GM10266 (cell line): ENCODE results near the gene TUBG1.
"Not testable (repeated sequence)": the region's sequence is repeated elsewhere in the genome, so short reads cannot be mapped to it uniquely, and the experiment has no call there.

Source experiments
- DNase-seq: peaks from one replicate; pipeline ENCODE4 v3.0.0; 2012; ENCODE audit errors: extremely low spot score
- TF ChIP-seq, protein P1 (sequence below): IDR thresholded peaks from 2 replicates; pipeline ENCODE4 v1.5.1; 2012; ENCODE audit warnings: mild to moderate bottlenecking, low read depth; ENCODE audit not compliant: control insufficient read depth, insufficient read depth; ENCODE audit errors: missing control alignments

TUBG1 gene

DNA sequence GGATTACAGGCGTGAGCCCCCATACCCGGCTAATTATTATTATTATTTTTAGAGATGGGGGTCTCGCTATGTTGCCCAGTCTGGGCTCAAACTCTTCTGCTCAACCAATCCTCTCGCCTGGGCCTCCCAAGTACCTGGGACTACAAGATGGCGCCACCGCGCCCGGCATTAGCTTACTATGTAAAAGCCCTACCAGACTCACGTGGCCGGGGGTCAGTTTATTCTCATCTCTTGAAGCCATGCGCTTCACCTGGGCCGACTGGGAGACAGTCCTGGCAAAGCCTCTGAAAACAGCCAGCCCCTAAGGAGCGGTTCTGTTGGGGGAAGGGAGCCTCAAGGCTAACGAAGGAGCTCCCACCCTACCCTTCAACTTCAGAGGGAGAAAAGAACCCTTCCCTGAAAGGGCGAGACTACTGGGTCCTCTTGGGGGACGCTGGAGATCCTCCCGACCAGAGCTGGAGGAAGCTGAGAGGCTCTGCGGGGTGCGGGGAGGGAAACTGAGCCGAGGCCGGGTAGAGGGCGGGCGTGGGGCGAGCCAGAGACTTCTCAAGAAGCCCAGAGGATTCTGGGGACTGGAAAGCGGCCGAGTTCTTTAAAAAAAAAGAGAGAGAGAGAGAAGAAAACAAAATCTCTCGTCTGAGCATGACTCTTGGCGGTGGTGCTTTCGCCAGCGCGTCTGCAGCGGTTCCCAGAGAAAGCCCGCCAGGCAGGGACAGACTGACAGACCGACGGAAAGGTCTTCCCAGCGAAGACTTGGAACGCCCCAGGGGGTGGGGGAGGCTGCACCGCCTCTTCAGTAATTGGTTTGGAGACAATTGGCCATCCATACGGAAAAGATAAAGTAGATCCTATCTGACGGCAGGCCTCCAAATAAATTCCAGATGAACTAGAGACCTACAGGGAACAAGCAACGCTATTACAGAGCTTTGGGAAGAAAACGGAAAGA lies 44.0 kb downstream of the TUBG1 start:
- TF ChIP-seq, protein P1, sequence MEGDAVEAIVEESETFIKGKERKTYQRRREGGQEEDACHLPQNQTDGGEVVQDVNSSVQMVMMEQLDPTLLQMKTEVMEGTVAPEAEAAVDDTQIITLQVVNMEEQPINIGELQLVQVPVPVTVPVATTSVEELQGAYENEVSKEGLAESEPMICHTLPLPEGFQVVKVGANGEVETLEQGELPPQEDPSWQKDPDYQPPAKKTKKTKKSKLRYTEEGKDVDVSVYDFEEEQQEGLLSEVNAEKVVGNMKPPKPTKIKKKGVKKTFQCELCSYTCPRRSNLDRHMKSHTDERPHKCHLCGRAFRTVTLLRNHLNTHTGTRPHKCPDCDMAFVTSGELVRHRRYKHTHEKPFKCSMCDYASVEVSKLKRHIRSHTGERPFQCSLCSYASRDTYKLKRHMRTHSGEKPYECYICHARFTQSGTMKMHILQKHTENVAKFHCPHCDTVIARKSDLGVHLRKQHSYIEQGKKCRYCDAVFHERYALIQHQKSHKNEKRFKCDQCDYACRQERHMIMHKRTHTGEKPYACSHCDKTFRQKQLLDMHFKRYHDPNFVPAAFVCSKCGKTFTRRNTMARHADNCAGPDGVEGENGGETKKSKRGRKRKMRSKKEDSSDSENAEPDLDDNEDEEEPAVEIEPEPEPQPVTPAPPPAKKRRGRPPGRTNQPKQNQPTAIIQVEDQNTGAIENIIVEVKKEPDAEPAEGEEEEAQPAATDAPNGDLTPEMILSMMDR, result no peak
- no peak for DNase-seq

DNA sequence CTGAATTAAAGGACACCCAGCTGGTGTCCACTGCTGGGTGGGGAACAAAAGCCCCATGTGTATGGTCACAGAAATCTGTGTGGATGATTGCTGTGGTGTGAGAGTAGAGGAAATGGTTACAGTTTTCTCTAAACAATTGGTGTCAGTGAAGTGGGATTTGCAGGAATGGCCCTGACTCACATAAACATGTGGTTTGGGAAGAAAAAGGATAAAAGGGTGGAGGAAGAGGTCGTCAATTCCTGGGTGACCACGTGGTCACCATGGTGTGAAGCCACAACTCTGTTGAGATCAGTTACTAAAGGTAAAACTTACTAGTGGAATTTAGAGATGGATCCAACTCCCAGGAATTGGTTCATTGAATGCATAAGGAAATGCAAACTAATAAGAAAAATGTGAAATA lies 46.0 kb downstream of the TUBG1 start:
- TF ChIP-seq, protein P1, result no peak
- no peak for DNase-seq

DNA sequence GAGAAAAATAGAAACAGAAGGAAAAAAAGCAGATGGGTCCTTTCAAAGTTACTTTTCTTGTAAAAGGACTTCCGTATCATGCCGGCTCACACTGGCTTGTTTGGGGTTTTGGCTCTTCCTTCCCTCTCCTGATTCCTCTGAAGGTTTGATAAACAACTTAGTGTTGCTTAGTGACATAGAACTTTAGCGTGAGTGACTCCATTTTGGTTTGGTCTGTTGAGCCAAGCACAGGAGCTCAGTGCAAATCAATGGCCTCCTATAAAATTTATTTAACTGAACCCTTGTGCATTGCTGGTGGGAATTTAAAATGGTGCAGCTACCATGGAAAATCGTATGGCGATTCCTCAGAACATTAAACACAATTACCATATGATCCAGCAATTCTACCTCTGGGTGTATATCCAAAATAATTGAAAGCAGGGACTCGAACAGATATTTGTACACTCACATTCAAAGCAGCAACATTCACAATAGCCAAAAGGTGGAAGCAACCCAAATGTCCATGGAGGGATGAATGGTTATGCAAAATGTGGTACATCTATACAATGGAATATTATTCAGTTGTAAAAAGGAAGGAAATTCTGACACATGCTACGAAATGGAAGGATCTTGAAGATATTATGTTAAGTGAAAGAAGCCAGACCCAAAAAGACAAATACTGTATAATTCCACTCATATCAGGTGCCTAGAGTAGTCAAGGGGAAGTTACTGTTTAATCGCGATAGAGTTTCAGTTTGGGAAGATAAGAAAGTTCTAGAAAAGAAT lies 48.5 kb downstream of the TUBG1 start:
- no peak for DNase-seq
- TF ChIP-seq, protein P1, result no peak

GRCh38 chr17:42659079-42659931 lies 49.8 kb downstream of the TUBG1 start, which contains the start of gene TUBG2:
TUBG2 (plus strand) TSS chr17:42659284; CDS start chr17:42659504, 220 bp downstream.
- TF ChIP-seq, protein P1, result no peak
- peak; percentile 90 for DNase-seq

- DNase-seq, result not testable (repeated sequence)
Observed at GRCh38 chr17:42659932-42660274, 50.4 kb downstream of the TUBG1 start.

DNA sequence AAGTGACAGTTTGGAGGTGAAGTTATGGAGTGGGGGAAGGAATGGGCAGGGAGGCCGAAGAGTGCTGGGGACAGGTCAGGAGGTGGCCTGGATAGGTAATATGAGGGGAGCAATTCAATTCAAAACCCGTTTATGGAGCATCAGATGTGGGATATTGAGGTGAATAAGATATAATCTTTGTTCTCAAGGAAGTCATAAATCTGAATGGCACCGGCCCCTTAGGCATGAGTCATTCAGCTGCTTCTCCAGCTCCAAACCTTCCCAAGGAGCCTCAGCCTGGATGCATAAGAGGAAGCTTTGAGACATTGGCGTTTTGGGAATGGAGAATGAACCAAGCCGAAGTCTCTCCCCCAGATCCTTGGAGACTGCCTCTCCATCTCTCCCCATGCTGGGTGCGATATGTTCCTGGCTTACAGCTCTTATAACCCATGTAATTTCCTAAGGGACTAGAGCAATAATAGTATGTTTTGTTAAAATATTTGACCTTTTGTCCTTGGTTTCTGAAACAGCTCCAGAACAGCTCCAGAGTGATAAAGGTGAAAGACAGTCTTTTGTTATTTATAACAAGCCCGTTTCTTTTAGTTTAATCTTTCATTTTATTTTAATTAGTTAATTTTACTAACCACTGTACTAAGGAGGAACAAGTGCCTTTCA lies 51.3 kb downstream of the TUBG1 start:
- no peak for DNase-seq
- TF ChIP-seq, protein P1, result no peak
